ENCODE measurements around the gene ENPP6.

DNA sequence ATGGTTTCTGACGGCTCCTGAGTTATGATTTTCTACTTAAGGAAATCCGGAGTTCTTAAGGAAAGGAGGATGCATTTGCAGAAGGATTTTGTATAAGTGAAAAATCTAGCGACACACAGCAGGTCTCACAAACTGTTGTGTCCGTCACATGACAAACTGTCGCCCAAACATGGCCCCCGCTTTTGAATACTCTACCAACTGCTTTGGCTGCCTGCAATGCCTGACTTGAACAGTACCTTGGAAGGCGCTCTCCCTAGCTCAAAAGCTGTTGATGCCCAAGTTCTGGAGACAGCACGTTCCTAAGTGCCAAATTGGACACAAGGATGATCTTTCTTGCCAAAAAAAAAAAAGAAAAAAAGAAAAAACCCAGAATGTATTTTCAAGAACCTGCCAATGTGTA is 103.2 kb downstream of the ENPP6 start:
- TF ChIP-seq, protein P1, sequence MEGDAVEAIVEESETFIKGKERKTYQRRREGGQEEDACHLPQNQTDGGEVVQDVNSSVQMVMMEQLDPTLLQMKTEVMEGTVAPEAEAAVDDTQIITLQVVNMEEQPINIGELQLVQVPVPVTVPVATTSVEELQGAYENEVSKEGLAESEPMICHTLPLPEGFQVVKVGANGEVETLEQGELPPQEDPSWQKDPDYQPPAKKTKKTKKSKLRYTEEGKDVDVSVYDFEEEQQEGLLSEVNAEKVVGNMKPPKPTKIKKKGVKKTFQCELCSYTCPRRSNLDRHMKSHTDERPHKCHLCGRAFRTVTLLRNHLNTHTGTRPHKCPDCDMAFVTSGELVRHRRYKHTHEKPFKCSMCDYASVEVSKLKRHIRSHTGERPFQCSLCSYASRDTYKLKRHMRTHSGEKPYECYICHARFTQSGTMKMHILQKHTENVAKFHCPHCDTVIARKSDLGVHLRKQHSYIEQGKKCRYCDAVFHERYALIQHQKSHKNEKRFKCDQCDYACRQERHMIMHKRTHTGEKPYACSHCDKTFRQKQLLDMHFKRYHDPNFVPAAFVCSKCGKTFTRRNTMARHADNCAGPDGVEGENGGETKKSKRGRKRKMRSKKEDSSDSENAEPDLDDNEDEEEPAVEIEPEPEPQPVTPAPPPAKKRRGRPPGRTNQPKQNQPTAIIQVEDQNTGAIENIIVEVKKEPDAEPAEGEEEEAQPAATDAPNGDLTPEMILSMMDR (IDR thresholded peaks at IDR 0.05), result no peak
- TF ChIP-seq POLR2A (IDR thresholded peaks at IDR 0.05), result no peak
